HG03135 (cell line): Measurements from ENCODE around the gene ZNF182.
"Not testable (repeated sequence)": the region's sequence is repeated elsewhere in the genome, so short reads cannot be mapped to it uniquely, and the experiment has no call there.

Experiments
- ATAC-seq: cut with Tn5 transposase; IDR thresholded peaks from one replicate; pipeline ENCODE4 v1.9.1; 2021; ENCODE audit warnings: mild to moderate bottlenecking, moderate library complexity; ENCODE audit not compliant: unreplicated experiment

Gene ZNF182

DNA sequence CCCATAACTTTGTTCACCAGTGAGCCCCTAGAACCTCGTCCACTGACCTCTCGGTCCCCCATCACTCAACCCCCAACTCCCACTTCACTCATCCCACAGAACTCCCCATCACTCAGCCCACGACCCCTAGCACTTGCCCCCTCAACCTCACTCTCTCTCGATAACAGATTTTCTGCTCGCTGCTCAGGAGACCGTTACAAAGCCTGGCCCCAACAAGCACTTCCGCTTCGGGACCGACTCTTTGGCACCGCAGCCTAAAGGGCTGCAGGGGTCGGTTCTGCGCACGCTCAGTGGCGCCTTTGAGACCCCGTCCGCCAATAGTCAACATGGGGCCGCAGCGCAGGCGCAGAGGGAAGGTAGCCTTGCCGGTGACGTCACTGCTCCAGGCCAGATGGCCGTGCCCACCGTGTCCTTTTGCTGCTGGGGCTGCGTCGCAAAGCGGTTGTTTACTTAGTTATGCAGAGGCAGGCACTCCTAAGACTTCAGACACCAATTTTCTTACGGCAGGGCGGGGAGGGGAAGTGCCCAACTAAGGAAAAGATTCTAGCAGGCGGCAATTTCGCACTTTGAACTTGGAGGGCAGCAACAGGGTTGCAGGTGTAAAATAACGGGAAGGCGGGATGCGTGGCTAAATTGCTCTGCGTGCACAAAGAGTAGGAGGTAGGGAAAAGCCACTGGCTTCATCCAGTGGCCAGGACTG lies at the start of gene ZNF182:
Gene ZNF182, minus strand, starts transcription at position 232 of the 700 bp plus-strand sequence. CDS start 1,380 bp downstream, outside the sequence.
- ATAC-seq, result peak; percentile 92

GRCh38 chrX:48046846-48047245 lies 43.1 kb upstream of the ZNF182 start:
- no peak for ATAC-seq

GRCh38 chrX:48045410-48046311 lies 41.9 kb upstream of the ZNF182 start:
- ATAC-seq, result no peak

DNA sequence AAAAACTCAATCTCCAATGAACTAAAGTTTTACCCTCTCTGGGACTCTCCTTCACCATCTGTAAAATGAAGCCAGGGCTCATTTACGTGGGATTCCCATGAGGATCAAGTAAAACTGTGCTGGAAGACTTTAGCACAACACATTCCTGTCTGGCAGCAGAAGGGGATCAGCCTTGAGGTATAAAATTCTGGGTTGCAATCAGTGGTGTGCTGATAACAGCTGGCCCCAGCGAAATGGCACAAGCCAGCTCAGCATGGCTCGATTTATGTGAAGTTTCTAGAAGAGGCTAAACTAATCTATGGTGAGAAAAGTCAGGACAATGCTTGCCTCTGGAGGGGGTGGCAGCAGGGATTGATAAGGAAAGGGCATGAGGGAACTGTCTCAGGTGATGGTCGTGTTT lies 39.3 kb upstream of the ZNF182 start:
- ATAC-seq, result no peak

DNA sequence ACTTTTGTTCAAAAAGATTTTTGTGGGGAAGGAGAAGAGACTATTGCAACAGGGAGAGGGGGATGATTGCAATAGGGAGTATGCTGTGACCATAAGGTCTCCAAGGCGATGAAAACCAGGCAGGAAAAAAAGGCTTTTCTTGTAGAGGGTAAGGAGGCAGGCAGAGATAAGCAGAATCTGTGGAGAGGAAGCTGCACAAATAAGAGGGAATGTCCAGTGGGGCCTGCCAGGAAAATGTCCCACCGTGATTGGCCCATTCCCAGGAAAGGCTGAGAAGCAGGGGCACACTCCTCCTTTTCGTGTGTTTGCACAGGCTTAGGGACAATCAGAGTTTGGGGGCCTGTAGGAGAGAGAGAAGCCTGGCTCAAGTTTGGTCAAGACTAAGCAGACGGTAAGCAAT lies 32.1 kb upstream of the ZNF182 start:
- ATAC-seq, result no peak

DNA sequence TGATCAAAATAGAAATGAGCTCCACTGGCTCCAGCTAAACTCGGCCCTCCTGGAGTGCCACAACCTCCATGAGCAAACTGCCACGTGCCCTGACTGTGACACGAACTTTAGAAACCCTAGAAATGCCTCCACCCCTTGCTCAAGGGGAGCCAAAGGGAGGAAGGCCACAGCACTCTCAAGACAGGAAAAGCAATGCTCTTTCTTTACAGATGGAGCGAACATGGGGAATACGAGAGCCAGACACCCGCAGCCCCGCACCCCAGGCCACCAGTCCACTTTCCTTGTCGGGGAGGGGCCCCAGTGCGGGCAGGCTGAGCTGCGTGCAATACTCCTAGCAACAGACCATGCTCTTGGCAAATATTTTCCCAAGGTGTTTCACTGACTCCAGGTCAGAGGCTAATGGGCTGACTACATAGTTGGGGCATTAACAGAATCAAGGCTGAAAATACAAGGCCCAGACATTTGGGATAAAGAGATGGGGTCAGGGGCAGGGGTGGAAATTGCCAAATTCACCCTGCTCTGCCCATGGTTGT lies 26.9 kb upstream of the ZNF182 start:
- ATAC-seq, result not testable (repeated sequence)

GRCh38 chrX:48030237-48030636 lies 26.4 kb upstream of the ZNF182 start:
- no peak for ATAC-seq

DNA sequence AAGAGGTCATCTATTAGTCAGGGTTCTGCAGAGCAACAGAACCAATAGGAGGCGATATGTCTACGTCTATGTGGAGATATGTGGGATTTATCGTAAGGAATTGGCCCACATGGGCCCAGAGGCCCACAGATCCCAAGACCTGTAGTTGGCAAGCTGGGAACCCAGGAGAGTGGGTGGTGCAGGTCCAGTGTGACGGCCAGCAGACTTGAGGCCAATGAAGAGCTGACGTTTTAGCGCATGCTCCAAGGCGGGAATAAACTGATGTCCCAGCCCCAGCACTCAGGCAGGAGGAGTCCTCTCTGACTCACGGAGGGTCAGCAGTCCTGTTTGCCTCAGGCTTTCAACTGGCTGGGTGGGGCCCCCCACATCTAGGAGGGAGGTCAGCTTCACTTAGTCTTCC lies 24.3 kb upstream of the ZNF182 start:
- ATAC-seq, result no peak

GRCh38 chrX:48027545-48027944 lies 23.8 kb upstream of the ZNF182 start:
- not testable (repeated sequence) for ATAC-seq

- ATAC-seq, result no peak
Observed at GRCh38 chrX:48025561-48025960, 21.8 kb upstream of the ZNF182 start.

DNA sequence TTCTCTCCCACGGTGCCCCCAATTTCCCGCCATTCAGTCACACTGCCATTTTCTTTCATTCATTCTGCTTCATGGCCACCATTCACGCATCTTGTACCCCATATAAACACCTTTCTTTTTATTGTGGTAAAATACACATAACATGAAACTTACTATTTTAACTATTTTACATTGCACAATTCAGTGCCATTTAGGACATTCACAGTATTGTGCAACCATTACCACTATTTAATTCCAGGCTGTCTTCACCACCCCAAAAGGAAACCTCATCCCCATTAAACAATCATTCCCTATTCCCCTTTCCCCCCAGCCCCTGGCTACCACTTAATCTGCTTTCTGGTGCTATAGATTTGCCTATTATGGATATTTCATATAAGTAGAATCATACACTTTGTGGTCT lies 18.9 kb upstream of the ZNF182 start:
- ATAC-seq, result no peak

GRCh38 chrX:48022100-48022499 lies 18.3 kb upstream of the ZNF182 start:
- ATAC-seq, result no peak

DNA sequence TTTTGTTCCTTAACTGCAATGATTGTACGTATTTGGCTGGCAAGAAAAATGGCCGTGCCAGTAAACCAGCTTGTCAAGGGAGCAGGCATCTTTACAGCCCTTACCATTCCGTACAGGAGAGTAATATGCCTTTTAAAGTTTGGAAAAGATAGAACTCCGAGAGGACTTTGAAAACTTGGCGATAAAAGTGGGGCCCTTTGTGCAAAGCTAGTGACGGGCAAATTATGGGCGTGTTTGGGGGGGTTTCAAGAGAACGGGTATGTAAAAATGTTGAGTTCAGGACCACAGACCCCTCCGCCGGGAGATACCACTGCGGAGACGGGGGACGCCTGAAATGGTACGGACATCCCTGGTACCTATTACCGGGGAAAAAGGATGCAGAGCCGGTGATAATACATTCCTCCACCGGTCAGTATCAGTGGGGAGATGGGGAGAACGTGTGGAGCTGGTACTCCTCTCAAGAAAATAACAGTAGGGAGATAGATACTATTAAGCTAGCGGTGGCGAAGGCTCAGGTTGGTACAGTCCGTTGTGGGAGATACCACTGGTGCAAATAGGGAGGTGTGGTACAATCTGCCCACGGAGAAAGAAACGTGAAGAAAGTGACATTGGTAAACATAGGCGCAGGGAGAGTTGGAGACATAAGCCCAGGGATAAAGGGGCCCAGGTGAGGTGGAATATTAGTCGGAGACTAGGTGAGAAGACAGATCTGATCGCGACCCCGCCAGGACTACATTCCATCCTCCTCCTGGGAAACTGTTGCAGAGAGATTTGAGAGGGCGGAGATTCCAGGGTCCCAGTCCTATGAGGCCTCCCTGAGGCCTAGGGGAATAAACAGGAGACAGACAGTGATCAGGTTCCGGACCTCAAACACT lies 17.5 kb upstream of the ZNF182 start:
- ATAC-seq, result peak; percentile 61

- ATAC-seq, result not testable (repeated sequence)
Observed at GRCh38 chrX:48020472-48020871, 16.7 kb upstream of the ZNF182 start.

DNA sequence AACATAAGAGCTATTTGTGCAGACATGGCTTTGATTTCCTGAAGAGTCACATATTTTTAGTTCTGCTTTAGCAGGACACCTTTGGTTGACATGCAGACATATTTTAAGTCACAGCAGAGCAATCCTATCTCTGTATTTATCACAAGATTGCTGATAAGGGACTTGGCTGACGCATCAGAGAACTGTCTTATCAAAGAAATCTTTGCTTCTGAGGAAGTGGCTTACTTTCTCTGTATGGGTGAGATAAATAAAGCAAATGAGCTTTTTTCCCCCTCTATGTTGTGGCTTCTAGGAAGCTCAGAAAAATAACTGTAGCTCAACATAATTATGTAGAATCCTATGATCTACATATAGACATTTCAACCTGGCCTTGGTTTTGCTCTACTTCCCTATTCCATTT lies 16.1 kb upstream of the ZNF182 start:
- not testable (repeated sequence) for ATAC-seq

DNA sequence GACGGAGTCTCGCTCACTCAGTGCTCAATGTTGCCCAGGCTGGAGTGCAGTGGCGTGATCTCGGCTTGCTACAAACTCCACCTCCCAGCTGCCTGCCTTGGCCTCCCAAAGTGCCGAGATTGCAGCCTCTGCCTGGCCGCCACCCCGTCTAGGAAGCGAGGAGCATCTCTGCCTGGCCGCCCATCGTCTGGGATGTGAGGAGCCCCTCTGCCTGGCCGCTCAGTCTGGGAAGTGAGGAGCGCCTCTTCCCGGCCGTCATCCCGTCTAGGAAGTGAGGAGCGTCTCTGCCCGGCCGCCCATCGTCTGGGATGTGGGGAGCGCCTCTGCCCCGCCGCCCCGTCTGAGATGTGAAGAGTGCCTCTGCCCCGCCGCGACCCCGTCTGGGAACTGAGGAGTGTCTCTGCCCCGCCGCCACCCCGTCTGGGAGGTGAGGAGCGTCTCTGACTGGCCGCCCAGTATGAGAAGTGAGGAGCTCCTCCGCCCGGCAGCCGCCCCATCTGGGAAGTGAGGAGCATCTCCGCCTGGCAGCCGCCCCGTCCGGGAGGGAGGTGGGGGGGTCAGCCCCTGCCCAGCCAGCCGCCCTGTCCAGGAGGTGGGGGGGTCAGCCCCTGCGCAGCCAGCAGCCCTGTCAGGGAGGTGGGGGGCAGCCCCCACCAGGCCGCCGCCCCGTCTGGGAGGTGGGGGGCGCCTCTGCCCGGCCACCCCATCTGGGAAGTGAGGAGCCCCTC lies 13.0 kb upstream of the ZNF182 start:
- not testable (repeated sequence) for ATAC-seq

DNA sequence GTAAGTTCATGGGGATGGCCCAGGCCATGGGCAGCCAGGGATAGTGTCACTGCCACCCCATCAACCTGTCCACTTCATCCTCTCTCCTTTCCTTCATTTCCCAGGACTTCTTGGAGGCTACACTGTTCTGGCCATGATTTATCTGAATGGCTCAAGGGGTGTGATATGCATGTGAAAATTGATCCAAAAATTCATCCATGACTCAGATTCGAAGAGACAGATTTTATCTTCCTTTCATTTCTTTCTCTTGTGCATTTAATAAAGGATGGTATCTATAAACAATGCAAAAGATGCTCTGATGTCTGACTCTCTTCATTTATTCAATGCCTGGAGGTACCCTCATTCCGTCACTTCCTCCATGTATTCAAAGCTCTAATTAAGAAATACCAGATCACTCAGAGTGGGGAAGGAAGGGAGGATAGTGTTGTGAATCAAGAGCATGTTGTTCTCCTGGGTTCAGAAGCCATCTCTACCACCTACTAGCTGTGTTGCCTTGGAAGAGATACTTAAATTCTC lies 5.7 kb upstream of the ZNF182 start:
- not testable (repeated sequence) for ATAC-seq

DNA sequence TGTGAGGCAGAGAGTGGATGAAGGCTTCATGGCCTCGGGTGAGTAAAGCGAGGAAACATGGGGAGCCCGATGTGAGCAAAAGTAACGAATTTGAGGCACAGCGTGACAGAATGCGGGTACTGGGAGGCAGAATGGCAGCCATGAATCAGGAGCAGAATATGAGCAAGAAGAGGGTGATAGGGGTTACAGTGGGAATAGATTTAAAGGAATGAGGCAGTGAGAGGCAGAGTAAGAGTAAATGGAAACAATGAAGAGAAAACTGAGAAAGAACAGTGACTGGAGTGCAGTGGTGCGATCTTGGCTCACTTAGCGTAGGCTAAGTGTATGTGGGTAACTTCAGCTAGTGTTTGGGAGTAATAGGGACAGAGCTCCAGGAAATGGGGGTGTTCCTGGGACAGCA lies 2.9 kb upstream of the ZNF182 start, which contains the start of gene SPACA5:
Gene SPACA5, plus strand, starts transcription at position 301 of the 400 bp plus-strand sequence. CDS start 815 bp downstream, outside the sequence.
- ATAC-seq, result not testable (repeated sequence)

DNA sequence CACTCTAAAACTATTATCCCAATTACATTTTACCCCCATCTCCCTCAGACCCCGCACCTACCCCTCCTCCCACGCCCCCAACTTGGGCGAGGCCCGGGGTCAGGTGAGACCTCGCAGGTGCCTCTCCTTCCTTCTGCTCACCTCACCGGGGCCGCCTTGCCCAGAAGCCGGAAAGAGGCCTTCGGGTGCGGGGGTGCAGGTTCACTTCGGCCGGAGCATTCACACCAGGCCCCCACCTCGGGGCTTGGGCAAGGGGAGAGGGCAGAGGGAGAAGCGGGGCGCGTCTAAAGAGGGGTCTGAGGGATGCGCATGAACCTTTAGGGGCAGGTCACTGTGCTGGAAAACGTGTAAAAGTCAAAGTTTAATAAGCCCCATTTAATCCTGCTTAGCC lies 427 bp downstream of the ZNF182 start:
- peak; percentile 38 for ATAC-seq

- no peak for ATAC-seq
Observed at GRCh38 chrX:48002929-48003328, 860 bp downstream of the ZNF182 start.
